HepG2 (cell line): ENCODE measurements around the gene APRT. TPM values are rescaled to one million over a fixed set of nuclear protein-coding genes. Genes with fewer than 3 reads are reported as not detected.
A peak's percentile ranks its signal among the peaks of the same experiment; 100 is the strongest.

Experiments used
- ATAC-seq: fragments of 200-7000 bp; cut with Tn5 transposase; 3 replicates; pipeline ENCODE4 v1.9.1; 2020; ENCODE audit warnings: mild to moderate bottlenecking, moderate library complexity
- BruUV-seq: library from RNA; stranded (reverse); fragments of 400-500 nt; replicated peaks from 2 replicates; lab custom pipeline; 2021; lab: Mats Ljungman, UMichigan
- CTCF ChIA-PET: fragments of 300-600 bp; formaldehyde crosslinking; extraction: SDS; loops from one replicate; lab custom pipeline; 2021; ENCODE audit warnings: low total read pairs, inconsistent platforms, low intra/inter-chr PET ratio; lab: Yijun Ruan, JAX
- POLR2A ChIA-PET: fragments of 350-600 bp; sonication (Branson Sonifier 250); formaldehyde crosslinking; loops from one replicate; lab custom pipeline; 2020; ENCODE audit warnings: antibody characterized with exemption, inconsistent platforms; lab: Yijun Ruan, JAX
- DNase-seq: peaks from one replicate; pipeline ENCODE4 v3.0.0-alpha.2; 2015; ENCODE audit warnings: low spot score
- FAIRE-seq: peaks from 3 replicates; lab custom pipeline; 2011; peaks lifted over from hg19 to GRCh38; lab: Jason Lieb, UNC
- H2AFZ ChIP-seq: one replicate; pipeline ENCODE4 v1.6.1; 2011; ENCODE audit warnings: low read length, inconsistent platforms
- H3K27ac ChIP-seq: fragments of 300-600 bp; 3 replicates; pipeline ENCODE4 v1.8.0; 2011; ENCODE audit warnings: mixed run types, mild to moderate bottlenecking, mixed read lengths, low read length, inconsistent platforms; ENCODE audit not compliant: insufficient read depth; ENCODE audit errors: extremely low read length
- H3K27me3 ChIP-seq, 2 experiments: fragments of 200-600 bp in 1 of 2; 2 replicates in 1 of 2; 3 replicates in 1 of 2; pipeline versions ENCODE4 v1.6.0 to v1.8.0; 2011; ENCODE audit warnings: low read length in 2 of 2, mild to moderate bottlenecking in 2 of 2, moderate library complexity in 2 of 2, inconsistent platforms in 1 of 2; ENCODE audit not compliant: insufficient read depth in 2 of 2, control insufficient read depth in 1 of 2
- H3K36me3 ChIP-seq, 2 experiments: fragments of 200-600 bp in 1 of 2; replicated peaks in 1 of 2; 2 replicates in 1 of 2; 3 replicates in 1 of 2; pipeline versions ENCODE4 v1.5.1 to v1.8.0; 2011; ENCODE audit warnings: low read length in 2 of 2, inconsistent platforms in 1 of 2; ENCODE audit not compliant: insufficient read depth in 2 of 2, control insufficient read depth in 1 of 2
- H3K4me1 ChIP-seq: 2 replicates; pipeline ENCODE4 v1.5.1; 2012; ENCODE audit warnings: low read length, inconsistent platforms; ENCODE audit not compliant: insufficient read depth
- H3K4me2 ChIP-seq: 2 replicates; pipeline ENCODE4 v1.6.0; 2011; ENCODE audit warnings: low read depth, low read length, inconsistent platforms
- H3K4me3 ChIP-seq, 3 experiments: fragments of 200-600 bp in 1 of 3; sonication (generic), shearing (Covaris generic) in 1 of 3; replicated peaks in 1 of 3; 2 replicates each; pipeline ENCODE4 v1.5.1; 2011 to 2016; ENCODE audit warnings: low read length in 3 of 3, inconsistent platforms in 2 of 3, low read depth in 2 of 3, mild to moderate bottlenecking in 2 of 3, control low read depth in 1 of 3, mixed read lengths in 1 of 3; ENCODE audit not compliant: insufficient read depth in 1 of 3
- H3K79me2 ChIP-seq: one replicate; pipeline ENCODE4 v1.6.1; 2011; ENCODE audit warnings: low read length, inconsistent platforms; ENCODE audit not compliant: insufficient read depth
- H3K9ac ChIP-seq: 2 replicates; pipeline ENCODE4 v1.6.0; 2011; ENCODE audit warnings: mild to moderate bottlenecking, low read depth, low read length, inconsistent platforms; ENCODE audit not compliant: insufficient read depth
- H3K9me3 ChIP-seq: 2 replicates; pipeline ENCODE4 v1.5.1; 2012; ENCODE audit warnings: mild to moderate bottlenecking, low read length
- H4K20me1 ChIP-seq: 2 replicates; pipeline ENCODE4 v1.6.0; 2011; ENCODE audit warnings: inconsistent platforms, mild to moderate bottlenecking, low read length, moderate library complexity; ENCODE audit not compliant: insufficient read depth
- KAT2B ChIP-seq: fragments of 150-350 bp; IDR thresholded peaks from 2 replicates; pipeline ENCODE4 v1.6.1; 2014; ENCODE audit warnings: low read depth, low read length, borderline replicate concordance
- KDM3A ChIP-seq: IDR thresholded peaks from 2 replicates; pipeline ENCODE4 v1.6.1; 2018; ENCODE audit warnings: low read depth, missing compliant biosample characterization
- ZBTB40 ChIP-seq, 2 experiments: fragments of 450-650 bp in 1 of 2; sonication (generic) in 1 of 2; formaldehyde crosslinking in 1 of 2; IDR thresholded peaks; 2 replicates each; pipeline versions ENCODE4 v1.6.1 to v1.8.0; 2016 to 2022; ENCODE audit warnings: antibody characterized with exemption in 1 of 2, mild to moderate bottlenecking in 1 of 2, missing genetic modification reagents in 1 of 2
- ZNF225 ChIP-seq: sonication (generic); formaldehyde crosslinking; IDR thresholded peaks from 2 replicates; pipeline ENCODE4 v1.4.0; 2020; ENCODE audit warnings: mild to moderate bottlenecking, missing genetic modification reagents
- ZNF572 ChIP-seq: sonication (generic); formaldehyde crosslinking; IDR thresholded peaks from 2 replicates; pipeline ENCODE4 v1.5.1; 2020; ENCODE audit warnings: mild to moderate bottlenecking, missing genetic modification reagents
- WGBS: methylation state at CpG from one replicate; pipeline ENCODE4 v1.1.6; 2017; ENCODE audit warnings: low lambda C conversion rate; 5-methylcytosine and 5-hydroxymethylcytosine counted together
- in situ Hi-C: cut with HindIII; loops from 2 replicates; pipeline ENCODE4 v1.10.0; 2017; ENCODE audit warnings: low pct_unique_long_range_greater_than_20kb; ENCODE audit not compliant: extremely low pct_ligation_motif_present
- intact Hi-C: fragments of 100-400 bp; cut with micrococcal nuclease; formaldehyde crosslinking; loops from one replicate; pipeline ENCODE4 v1.10.0; 2022; ENCODE audit not compliant: unreplicated experiment
- polyA plus RNA-seq, 8 experiments: library from polyadenylated mRNA; depleted of rRNA in 3 of 8; stranded (reverse) in 7 of 8; unstranded in 1 of 8; fragments of >200 nt; fragmentation: Illumina TruSeq in 4 of 8; extraction: Trizol in 4 of 8; gene quantifications; 2 replicates each; pipeline versions ENCODE4 v1.2.1 to v1.2.3, GENCODE V29; 2011 to 2016; ENCODE audit warnings: low read depth in 4 of 8, missing spikeins in 1 of 8, mixed read lengths in 1 of 8; ENCODE audit not compliant: insufficient read depth in 1 of 8
- total RNA-seq, 5 experiments: library from RNA; depleted of rRNA; stranded (reverse); fragments of >200 nt; fragmentation: Illumina TruSeq; extraction: Trizol; gene quantifications; 2 replicates each; pipeline ENCODE4 v1.2.3, GENCODE V29; 2016; ENCODE audit warnings: low read depth in 1 of 5

Gene APRT
- total and polyA plus RNA-seq, 2 of the 13 experiments (the other 11 are each of a cell fraction or from before 2014, with no cell fraction given), result 155 to 242 TPM

- TF ChIP-seq ZBTB40 (IDR thresholded peaks at IDR 0.05), result no peak
- TF ChIP-seq ZBTB40 (CRISPR knock-in tag; IDR thresholded peaks at IDR 0.05), result 0 out of 2 replicates have a peak, but pooled peaks have one; percentile 27
- TF ChIP-seq ZNF225 (CRISPR knock-in tag), result peak; percentile 13; the same call in 1 of the 2 replicates
Measured at GRCh38 chr16:88838566-88838965, 26.8 kb upstream of the APRT start (continued).

GRCh38 chr16:88837806-88838205 lies 26.1 kb upstream of the APRT start:
- ChIA-PET POLR2A (no interaction called here), CTCF (no interaction called here)
- Histone ChIP-seq H3K79me2 (no peaks in the 10 kb centered on the region), H3K27ac (no peak overlapping the region), H3K27me3 (no peaks in the 10 kb centered on the region), H3K4me2 (no peak overlapping the region), H3K4me3 (no peak overlapping the region), H3K9me3 (no peaks in the 10 kb centered on the region), H3K36me3 (no peaks in the 10 kb centered on the region), H3K9ac (no peak overlapping the region), H4K20me1 (no peaks in the 10 kb centered on the region), H3K4me1 (no peaks in the 10 kb centered on the region), H2AFZ (no peak overlapping the region)
- no peak for FAIRE-seq
- no peak for ATAC-seq
- TF ChIP-seq KDM3A (no peak), ZNF572 (CRISPR knock-in tag) (no peak), KAT2B (no peak)
- DNase-seq, result no peak
- in situ Hi-C loops, result no loop called here
- WGBS, result 91% methylated on average over 15 of the region's 20 CpGs
- BruUV-seq, result no TSS peak
- intact Hi-C loops, result no loop called here
